ENCODE data around the gene PLA2G2C. TPM values are rescaled to one million over a fixed set of nuclear protein-coding genes. Genes with fewer than 3 reads are reported as not detected.

The PLA2G2C gene
- total RNA-seq, 3 donors from 2014 or later, result 0.33 TPM; not detected in 2

GRCh38 chr1:20189664-20190063 lies 3.3 kb upstream of the PLA2G2C start:
- H3K27ac ChIP-seq, result no peak overlapping the region
- no peaks in the 10 kb centered on the region for H3K9me3 ChIP-seq
- intact Hi-C loops (cut with DNase I; ENCODE audit: low total_unique reads), result no loop called here
- H3K27me3 ChIP-seq, result no peaks in the 10 kb centered on the region
- H3K36me3 ChIP-seq, result no peaks in the 10 kb centered on the region
- TF ChIP-seq POLR2AphosphoS5 (IDR thresholded peaks at IDR 0.05), result no peak
- DNase-seq (ENCODE audit: low spot score in 2 of 2), result no peak
- H3K4me1 ChIP-seq, result peaks cover 0 to 8% of the 10 kb centered on the region in 2 donors
- no peak overlapping the region for H3K4me3 ChIP-seq

- Histone ChIP-seq H3K4me3 (no peak overlapping the region), H3K27me3 (no peaks in the 10 kb centered on the region), H3K4me1 (peaks cover 0 to 8% of the 10 kb centered on the region in 2 donors), H3K36me3 (no peaks in the 10 kb centered on the region), H3K27ac (peak overlapping the region; percentile 38 to 42), H3K9me3 (no peaks in the 10 kb centered on the region)
- DNase-seq (ENCODE audit: low spot score in 2 of 2), result no peak
- no peak for TF ChIP-seq POLR2A (IDR thresholded peaks at IDR 0.05)
- no peak for TF ChIP-seq CTCF (IDR thresholded peaks at IDR 0.05)
- no peak for TF ChIP-seq POLR2AphosphoS5 (IDR thresholded peaks at IDR 0.05)
- intact Hi-C loops (cut with DNase I; ENCODE audit: low total_unique reads), result no loop called here
Measured at GRCh38 chr1:20188455-20188817, 2.1 kb upstream of the PLA2G2C start.

DNA sequence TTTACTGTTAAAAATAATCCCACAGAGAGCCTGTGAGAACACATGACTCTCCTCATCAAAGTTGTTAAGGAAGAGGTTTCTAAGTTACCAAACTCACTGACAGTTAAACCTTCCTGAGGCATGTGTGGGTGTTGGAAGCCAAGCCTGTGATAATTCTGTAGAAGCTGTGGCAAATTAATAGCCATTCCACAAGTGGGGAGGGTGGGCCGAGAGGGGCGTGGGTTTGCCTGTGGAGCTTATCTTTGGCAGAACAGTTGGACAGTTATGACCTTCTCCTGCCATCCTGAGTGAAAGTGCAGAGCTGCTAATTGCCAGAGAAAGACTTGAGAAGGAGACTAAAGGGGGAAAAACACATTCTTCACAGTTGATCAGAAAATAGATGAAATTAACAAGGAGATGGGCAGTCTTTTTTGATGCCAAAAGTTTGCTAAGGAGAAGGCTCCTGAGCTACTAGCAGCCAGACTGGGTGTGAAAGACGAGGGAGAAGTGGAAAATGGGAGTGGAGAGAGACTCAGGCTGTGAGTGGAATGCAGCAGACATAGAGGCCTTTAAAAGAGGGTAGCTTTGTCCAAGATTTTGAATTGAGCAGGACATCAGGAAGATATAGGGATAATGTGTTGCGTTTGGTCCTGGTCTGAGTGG lies 1.6 kb upstream of the PLA2G2C start:
- no peaks in the 10 kb centered on the region for H3K27me3 ChIP-seq
- TF ChIP-seq CTCF (IDR thresholded peaks at IDR 0.05) (no peak), POLR2AphosphoS5 (IDR thresholded peaks at IDR 0.05) (no peak), POLR2A (IDR thresholded peaks at IDR 0.05) (no peak)
- H3K9me3 ChIP-seq, result no peaks in the 10 kb centered on the region
- H3K36me3 ChIP-seq, result no peaks in the 10 kb centered on the region
- H3K4me3 ChIP-seq, result no peak overlapping the region
- peaks cover 0 to 8% of the 10 kb centered on the region in 2 donors for H3K4me1 ChIP-seq
- DNase-seq (ENCODE audit: low spot score in 2 of 2), result no peak
- intact Hi-C loops (cut with DNase I; ENCODE audit: low total_unique reads), result no loop called here
- peak overlapping the region; percentile 38 to 42 for H3K27ac ChIP-seq

GRCh38 chr1:20187103-20187812 lies 940 bp upstream of the PLA2G2C start:
- Histone ChIP-seq H3K4me3 (peak overlapping the region in 2 of 3 donors; percentile 60 to 72), H3K4me1 (peaks cover 0 to 8% of the 10 kb centered on the region in 2 donors), H3K27ac (peak overlapping the region; percentile 66 to 85), H3K27me3 (no peaks in the 10 kb centered on the region), H3K36me3 (no peaks in the 10 kb centered on the region), H3K9me3 (no peaks in the 10 kb centered on the region)
- intact Hi-C loops (cut with DNase I; ENCODE audit: low total_unique reads), result no loop called here
- DNase-seq (ENCODE audit: low spot score in 2 of 2), result peak; percentile 74 to 79
- TF ChIP-seq CTCF (IDR thresholded peaks at IDR 0.05) (peak; percentile 27 to 50 (median 42)), POLR2AphosphoS5 (IDR thresholded peaks at IDR 0.05) (no peak)

GRCh38 chr1:20184997-20185833 lies 1.1 kb downstream of the PLA2G2C start:
- Histone ChIP-seq H3K27me3 (no peaks in the 10 kb centered on the region), H3K27ac (peak overlapping the region; percentile 66 to 85), H3K36me3 (no peaks in the 10 kb centered on the region), H3K9me3 (no peaks in the 10 kb centered on the region), H3K4me3 (peak overlapping the region; percentile 40 to 72 (median 60)), H3K4me1 (peaks cover 0 to 8% of the 10 kb centered on the region in 2 donors)
- no peak for TF ChIP-seq POLR2A (IDR thresholded peaks at IDR 0.05)
- TF ChIP-seq POLR2AphosphoS5 (IDR thresholded peaks at IDR 0.05), result no peak
- no peak for TF ChIP-seq CTCF (IDR thresholded peaks at IDR 0.05)
- intact Hi-C loops (cut with DNase I; ENCODE audit: low total_unique reads), result no loop called here
- no peak for DNase-seq (ENCODE audit: low spot score in 2 of 2)
